WTC11 (cell line): ENCODE measurements around the gene OSBPL9. TPM values are rescaled to one million over a fixed set of nuclear protein-coding genes. Genes with fewer than 3 reads are reported as not detected.

Experiments
- ATAC-seq: fragments of 200-7000 bp; cut with Tn5 transposase; 2 replicates; pipeline ENCODE4 v1.10.0; 2021; ENCODE audit warnings: mild to moderate bottlenecking, moderate library complexity
- CTCF ChIA-PET: fragments of 300-600 bp; sonication (Branson Sonifier 250); formaldehyde crosslinking; loops from one replicate; lab custom pipeline; 2021; ENCODE audit warnings: antibody characterized with exemption; lab: Charles Lee
- POLR2A ChIA-PET: fragments of 350-600 bp; sonication (Branson Sonifier 250); formaldehyde crosslinking; loops from one replicate; lab custom pipeline; 2021; ENCODE audit warnings: antibody characterized with exemption; lab: Charles Lee
- DNase-seq: peaks from one replicate; pipeline ENCODE4 v3.0.0; 2021; ENCODE audit warnings: low spot score
- H3K27ac Mint-ChIP-seq: 2 replicates; pipeline ENCODE4 v1.8.0; 2021; ENCODE audit warnings: mixed read lengths
- H3K27me3 Mint-ChIP-seq: 2 replicates; pipeline ENCODE4 v1.8.0; 2021; ENCODE audit warnings: low read depth, mild to moderate bottlenecking, moderate library complexity, mixed read lengths
- H3K36me3 Mint-ChIP-seq: 2 replicates; pipeline ENCODE4 v1.8.0; 2021; ENCODE audit warnings: mixed read lengths
- H3K4me1 Mint-ChIP-seq: 2 replicates; pipeline ENCODE4 v1.8.0; 2022; ENCODE audit warnings: mixed read lengths
- H3K4me3 Mint-ChIP-seq: 2 replicates; pipeline ENCODE4 v1.8.0; 2021; ENCODE audit warnings: mild to moderate bottlenecking, moderate library complexity, mixed read lengths
- H3K9me3 Mint-ChIP-seq: 2 replicates; pipeline ENCODE4 v1.8.0; 2021; ENCODE audit warnings: mixed read lengths
- ELF4 ChIP-seq: sonication (generic); formaldehyde crosslinking; IDR thresholded peaks from 2 replicates; pipeline ENCODE4 v1.8.1; 2022; ENCODE audit warnings: low read depth, mild to moderate bottlenecking, moderate library complexity, missing genetic modification reagents
- EMX1 ChIP-seq: fragments of 250-450 bp; sonication (Bioruptor Pico); IDR thresholded peaks from 2 replicates; pipeline ENCODE4 v1.8.0; 2021; ENCODE audit warnings: mild to moderate bottlenecking
- GTF2I ChIP-seq: fragments of 250-450 bp; sonication (Bioruptor Pico); conservative IDR thresholded peaks from 2 replicates; pipeline ENCODE4 v1.4.0; 2021; ENCODE audit warnings: mild to moderate bottlenecking
- JUN ChIP-seq: sonication (generic); formaldehyde crosslinking; IDR thresholded peaks from 2 replicates; pipeline ENCODE4 v1.8.0; 2023; ENCODE audit warnings: mild to moderate bottlenecking, missing genetic modification reagents
- NR1H2 ChIP-seq: sonication (generic); formaldehyde crosslinking; IDR thresholded peaks from 2 replicates; pipeline ENCODE4 v1.9.0; 2021; ENCODE audit warnings: mild to moderate bottlenecking, moderate library complexity, missing genetic modification reagents
- NR3C1 ChIP-seq: sonication (generic); formaldehyde crosslinking; conservative IDR thresholded peaks from 2 replicates; pipeline ENCODE4 v1.8.1; 2023; ENCODE audit warnings: low read depth, mild to moderate bottlenecking, missing genetic modification reagents
- PRRX2 ChIP-seq: fragments of 250-450 bp; sonication (Bioruptor Pico); IDR thresholded peaks from 2 replicates; pipeline ENCODE4 v1.8.0; 2021; ENCODE audit warnings: mild to moderate bottlenecking
- SP1 ChIP-seq: sonication (generic); formaldehyde crosslinking; conservative IDR thresholded peaks from 2 replicates; pipeline ENCODE4 v1.8.1; 2022; ENCODE audit warnings: missing genetic modification reagents
- TCF7 ChIP-seq: sonication (generic); formaldehyde crosslinking; IDR thresholded peaks from 2 replicates; pipeline ENCODE4 v1.8.0; 2022; ENCODE audit warnings: mild to moderate bottlenecking, low read depth, missing genetic modification reagents, moderate library complexity
- ZNF263 ChIP-seq: sonication (generic); formaldehyde crosslinking; IDR thresholded peaks from 2 replicates; pipeline ENCODE4 v1.8.1; 2022; ENCODE audit warnings: low read depth, mild to moderate bottlenecking, moderate library complexity, missing genetic modification reagents
- ZNF671 ChIP-seq: fragments of 250-450 bp; sonication (Bioruptor Pico); IDR thresholded peaks from 2 replicates; pipeline ENCODE4 v1.8.0; 2021; ENCODE audit warnings: mild to moderate bottlenecking
- total RNA-seq: library from RNA; stranded (reverse); gene quantifications from 3 replicates; pipeline ENCODE4 v1.2.3, GENCODE V29; 2021
- TF ChIP-seq, protein P1 (sequence below): sonication (generic); formaldehyde crosslinking; IDR thresholded peaks from 2 replicates; pipeline ENCODE4 v1.8.0; 2022; ENCODE audit warnings: mild to moderate bottlenecking, missing genetic modification reagents
- TF ChIP-seq, protein P2 (sequence below): sonication (generic); formaldehyde crosslinking; IDR thresholded peaks from 2 replicates; pipeline ENCODE4 v1.8.0; 2022; ENCODE audit warnings: missing genetic modification reagents
- TF ChIP-seq, protein P3 (sequence below): sonication (generic); formaldehyde crosslinking; IDR thresholded peaks from 2 replicates; pipeline ENCODE4 v1.8.1; 2022; ENCODE audit warnings: mild to moderate bottlenecking, moderate library complexity, missing genetic modification reagents
- TF ChIP-seq, protein P4 (sequence below): fragments of 250-450 bp; sonication (Bioruptor Pico); IDR thresholded peaks from 2 replicates; pipeline ENCODE4 v1.9.0; 2021; ENCODE audit warnings: mild to moderate bottlenecking
- TF ChIP-seq, protein P5 (sequence below): sonication (generic); formaldehyde crosslinking; IDR thresholded peaks from 2 replicates; pipeline ENCODE4 v1.8.0; 2022; ENCODE audit warnings: mild to moderate bottlenecking, missing genetic modification reagents
- TF ChIP-seq, protein P6 (sequence below): fragments of 250-450 bp; sonication (Bioruptor Pico); IDR thresholded peaks from 2 replicates; pipeline ENCODE4 v1.8.0; 2021; ENCODE audit warnings: mild to moderate bottlenecking
- TF ChIP-seq, protein P7 (sequence below): sonication (generic); formaldehyde crosslinking; IDR thresholded peaks from 2 replicates; pipeline ENCODE4 v1.8.1; 2023; ENCODE audit warnings: mild to moderate bottlenecking, missing genetic modification reagents, moderate library complexity

The OSBPL9 gene
- total RNA-seq, 1 experiment from 2014 or later = 55.6 TPM

DNA sequence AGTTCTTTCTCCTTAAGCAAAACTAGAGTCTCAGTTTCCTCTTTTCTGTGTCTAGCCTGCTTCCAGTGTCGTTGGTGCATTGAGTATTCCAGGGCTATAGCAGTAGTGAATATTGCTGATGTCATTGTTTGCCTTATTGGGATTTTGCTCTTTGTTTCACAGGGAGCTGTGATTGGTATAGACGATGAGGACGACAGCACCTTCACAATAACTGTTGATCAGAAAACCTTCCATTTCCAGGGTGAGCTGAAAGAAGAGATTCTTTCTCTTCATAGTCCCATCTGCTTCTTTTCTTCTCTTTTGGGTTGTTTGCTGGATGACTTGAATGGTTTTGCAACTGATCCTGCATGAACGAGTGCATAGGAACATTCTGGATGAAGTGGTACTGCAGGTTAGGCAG lies 52.4 kb downstream of the OSBPL9 start (continued):
- TF ChIP-seq, protein P1, sequence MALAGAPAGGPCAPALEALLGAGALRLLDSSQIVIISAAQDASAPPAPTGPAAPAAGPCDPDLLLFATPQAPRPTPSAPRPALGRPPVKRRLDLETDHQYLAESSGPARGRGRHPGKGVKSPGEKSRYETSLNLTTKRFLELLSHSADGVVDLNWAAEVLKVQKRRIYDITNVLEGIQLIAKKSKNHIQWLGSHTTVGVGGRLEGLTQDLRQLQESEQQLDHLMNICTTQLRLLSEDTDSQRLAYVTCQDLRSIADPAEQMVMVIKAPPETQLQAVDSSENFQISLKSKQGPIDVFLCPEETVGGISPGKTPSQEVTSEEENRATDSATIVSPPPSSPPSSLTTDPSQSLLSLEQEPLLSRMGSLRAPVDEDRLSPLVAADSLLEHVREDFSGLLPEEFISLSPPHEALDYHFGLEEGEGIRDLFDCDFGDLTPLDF (CRISPR knock-in tag) = no peak
- TF ChIP-seq NR3C1 (CRISPR knock-in tag) = no peak

DNA sequence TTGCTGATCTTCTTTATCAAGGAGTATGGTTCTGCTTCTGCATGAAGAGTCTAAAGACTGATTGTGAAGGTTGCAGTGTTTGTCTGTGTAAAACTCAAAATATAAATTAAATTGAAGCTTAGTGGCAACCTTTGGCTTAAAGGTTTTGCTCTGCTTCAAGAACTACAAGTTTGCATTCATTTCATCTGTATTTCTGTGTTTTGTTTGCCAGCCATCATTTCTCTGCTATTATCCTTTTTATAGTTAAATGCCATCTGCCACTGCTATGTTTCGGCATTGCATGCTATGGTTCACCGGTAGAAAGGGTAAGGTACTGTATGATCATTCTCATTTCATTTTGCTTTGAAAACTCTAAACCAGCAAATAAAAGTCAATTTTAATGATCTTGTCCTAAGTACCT lies 52.9 kb downstream of the OSBPL9 start:
- DNase-seq (no peak), ATAC-seq (no peak)
- TF ChIP-seq TCF7 (no peak), EMX1 (CRISPR knock-in tag) (no peak), SP1 (CRISPR knock-in tag) (no peak), ZNF671 (CRISPR knock-in tag) (no peak)
- TF ChIP-seq, protein P2, sequence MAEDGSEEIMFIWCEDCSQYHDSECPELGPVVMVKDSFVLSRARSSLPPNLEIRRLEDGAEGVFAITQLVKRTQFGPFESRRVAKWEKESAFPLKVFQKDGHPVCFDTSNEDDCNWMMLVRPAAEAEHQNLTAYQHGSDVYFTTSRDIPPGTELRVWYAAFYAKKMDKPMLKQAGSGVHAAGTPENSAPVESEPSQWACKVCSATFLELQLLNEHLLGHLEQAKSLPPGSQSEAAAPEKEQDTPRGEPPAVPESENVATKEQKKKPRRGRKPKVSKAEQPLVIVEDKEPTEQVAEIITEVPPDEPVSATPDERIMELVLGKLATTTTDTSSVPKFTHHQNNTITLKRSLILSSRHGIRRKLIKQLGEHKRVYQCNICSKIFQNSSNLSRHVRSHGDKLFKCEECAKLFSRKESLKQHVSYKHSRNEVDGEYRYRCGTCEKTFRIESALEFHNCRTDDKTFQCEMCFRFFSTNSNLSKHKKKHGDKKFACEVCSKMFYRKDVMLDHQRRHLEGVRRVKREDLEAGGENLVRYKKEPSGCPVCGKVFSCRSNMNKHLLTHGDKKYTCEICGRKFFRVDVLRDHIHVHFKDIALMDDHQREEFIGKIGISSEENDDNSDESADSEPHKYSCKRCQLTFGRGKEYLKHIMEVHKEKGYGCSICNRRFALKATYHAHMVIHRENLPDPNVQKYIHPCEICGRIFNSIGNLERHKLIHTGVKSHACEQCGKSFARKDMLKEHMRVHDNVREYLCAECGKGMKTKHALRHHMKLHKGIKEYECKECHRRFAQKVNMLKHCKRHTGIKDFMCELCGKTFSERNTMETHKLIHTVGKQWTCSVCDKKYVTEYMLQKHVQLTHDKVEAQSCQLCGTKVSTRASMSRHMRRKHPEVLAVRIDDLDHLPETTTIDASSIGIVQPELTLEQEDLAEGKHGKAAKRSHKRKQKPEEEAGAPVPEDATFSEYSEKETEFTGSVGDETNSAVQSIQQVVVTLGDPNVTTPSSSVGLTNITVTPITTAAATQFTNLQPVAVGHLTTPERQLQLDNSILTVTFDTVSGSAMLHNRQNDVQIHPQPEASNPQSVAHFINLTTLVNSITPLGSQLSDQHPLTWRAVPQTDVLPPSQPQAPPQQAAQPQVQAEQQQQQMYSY = no peak
- TF ChIP-seq, protein P1 (CRISPR knock-in tag) = no peak
- TF ChIP-seq, protein P3, sequence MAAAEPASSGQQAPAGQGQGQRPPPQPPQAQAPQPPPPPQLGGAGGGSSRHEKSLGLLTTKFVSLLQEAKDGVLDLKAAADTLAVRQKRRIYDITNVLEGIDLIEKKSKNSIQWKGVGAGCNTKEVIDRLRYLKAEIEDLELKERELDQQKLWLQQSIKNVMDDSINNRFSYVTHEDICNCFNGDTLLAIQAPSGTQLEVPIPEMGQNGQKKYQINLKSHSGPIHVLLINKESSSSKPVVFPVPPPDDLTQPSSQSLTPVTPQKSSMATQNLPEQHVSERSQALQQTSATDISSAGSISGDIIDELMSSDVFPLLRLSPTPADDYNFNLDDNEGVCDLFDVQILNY (CRISPR knock-in tag) = no peak
- TF ChIP-seq, protein P4, sequence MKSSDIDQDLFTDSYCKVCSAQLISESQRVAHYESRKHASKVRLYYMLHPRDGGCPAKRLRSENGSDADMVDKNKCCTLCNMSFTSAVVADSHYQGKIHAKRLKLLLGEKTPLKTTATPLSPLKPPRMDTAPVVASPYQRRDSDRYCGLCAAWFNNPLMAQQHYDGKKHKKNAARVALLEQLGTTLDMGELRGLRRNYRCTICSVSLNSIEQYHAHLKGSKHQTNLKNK (CRISPR knock-in tag) = no peak
- H3K27ac Mint-ChIP-seq = no peak overlapping the region
- ChIA-PET POLR2A (no interaction called here), CTCF (no interaction called here)
- H3K4me3 Mint-ChIP-seq = no peak overlapping the region
- no peaks in the 10 kb centered on the region for H3K9me3 Mint-ChIP-seq
- H3K27me3 Mint-ChIP-seq = no peaks in the 10 kb centered on the region; the same call in 1 of the 2 replicates
- H3K36me3 Mint-ChIP-seq = no peaks in the 10 kb centered on the region
- peaks cover 5% of the 10 kb centered on the region for H3K4me1 Mint-ChIP-seq

DNA sequence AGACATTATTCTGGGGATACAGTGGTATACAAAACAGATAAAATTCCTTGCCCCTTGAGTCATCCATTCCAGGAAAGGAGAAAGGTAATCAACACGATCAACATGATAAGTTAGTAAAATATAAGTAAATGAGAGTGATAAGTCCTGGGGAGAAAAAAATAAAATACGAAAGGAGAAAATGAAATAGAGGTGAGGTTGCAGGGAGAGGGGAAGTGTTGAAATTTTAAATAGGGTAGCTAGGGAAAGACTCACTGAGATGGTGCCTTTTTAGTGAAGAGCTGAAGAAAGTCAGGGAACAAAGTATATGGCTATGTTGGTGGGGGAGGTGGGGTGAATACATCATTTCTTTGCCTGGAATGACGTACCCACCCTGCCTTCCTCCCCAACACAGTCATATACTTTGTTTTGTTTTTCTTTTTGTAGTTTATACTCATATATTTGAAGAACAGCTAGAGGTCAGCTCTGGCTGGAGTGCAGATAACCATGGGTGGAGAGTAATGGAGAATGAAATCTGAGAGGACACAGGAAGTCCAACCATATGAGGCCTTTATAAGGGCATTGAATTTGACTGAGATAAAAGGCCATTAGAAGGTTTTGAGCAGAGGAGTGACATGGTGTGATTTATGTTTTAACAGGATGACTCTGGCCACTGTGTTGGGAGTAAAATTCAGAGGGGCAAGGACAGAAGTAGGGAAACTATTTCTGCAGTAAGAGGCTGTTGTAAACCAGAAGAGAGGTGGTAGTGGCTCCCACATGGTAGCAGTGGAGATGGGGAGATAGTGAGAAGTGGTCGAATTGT lies 54.8 kb downstream of the OSBPL9 start:
- peaks cover 5% of the 10 kb centered on the region for H3K4me1 Mint-ChIP-seq
- H3K9me3 Mint-ChIP-seq = no peaks in the 10 kb centered on the region
- H3K4me3 Mint-ChIP-seq = no peak overlapping the region
- H3K27me3 Mint-ChIP-seq = no peaks in the 10 kb centered on the region; the same call in 1 of the 2 replicates
- DNase-seq (no peak), ATAC-seq (peak; percentile 38; the same call in 1 of the 2 replicates)
- H3K36me3 Mint-ChIP-seq = no peaks in the 10 kb centered on the region
- no peak overlapping the region for H3K27ac Mint-ChIP-seq
- ChIA-PET POLR2A (interaction anchor here (0.6 kb wide), 1 partner anchor 16 kb away, joined by 3 read pairs; no protein-coding TSS in a partner anchor), CTCF (no interaction called here)
- TF ChIP-seq, protein P5, sequence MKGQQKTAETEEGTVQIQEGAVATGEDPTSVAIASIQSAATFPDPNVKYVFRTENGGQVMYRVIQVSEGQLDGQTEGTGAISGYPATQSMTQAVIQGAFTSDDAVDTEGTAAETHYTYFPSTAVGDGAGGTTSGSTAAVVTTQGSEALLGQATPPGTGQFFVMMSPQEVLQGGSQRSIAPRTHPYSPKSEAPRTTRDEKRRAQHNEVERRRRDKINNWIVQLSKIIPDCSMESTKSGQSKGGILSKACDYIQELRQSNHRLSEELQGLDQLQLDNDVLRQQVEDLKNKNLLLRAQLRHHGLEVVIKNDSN = no peak
- TF ChIP-seq, protein P6, sequence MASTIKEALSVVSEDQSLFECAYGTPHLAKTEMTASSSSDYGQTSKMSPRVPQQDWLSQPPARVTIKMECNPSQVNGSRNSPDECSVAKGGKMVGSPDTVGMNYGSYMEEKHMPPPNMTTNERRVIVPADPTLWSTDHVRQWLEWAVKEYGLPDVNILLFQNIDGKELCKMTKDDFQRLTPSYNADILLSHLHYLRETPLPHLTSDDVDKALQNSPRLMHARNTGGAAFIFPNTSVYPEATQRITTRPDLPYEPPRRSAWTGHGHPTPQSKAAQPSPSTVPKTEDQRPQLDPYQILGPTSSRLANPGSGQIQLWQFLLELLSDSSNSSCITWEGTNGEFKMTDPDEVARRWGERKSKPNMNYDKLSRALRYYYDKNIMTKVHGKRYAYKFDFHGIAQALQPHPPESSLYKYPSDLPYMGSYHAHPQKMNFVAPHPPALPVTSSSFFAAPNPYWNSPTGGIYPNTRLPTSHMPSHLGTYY (CRISPR knock-in tag) = no peak
- TF ChIP-seq, protein P4 (CRISPR knock-in tag) = no peak
- TF ChIP-seq NR1H2 (no peak), ELF4 (CRISPR knock-in tag) (no peak), GTF2I (CRISPR knock-in tag) (no peak), JUN (no peak), PRRX2 (CRISPR knock-in tag) (no peak), ZNF263 (CRISPR knock-in tag) (no peak)
- TF ChIP-seq, protein P7, sequence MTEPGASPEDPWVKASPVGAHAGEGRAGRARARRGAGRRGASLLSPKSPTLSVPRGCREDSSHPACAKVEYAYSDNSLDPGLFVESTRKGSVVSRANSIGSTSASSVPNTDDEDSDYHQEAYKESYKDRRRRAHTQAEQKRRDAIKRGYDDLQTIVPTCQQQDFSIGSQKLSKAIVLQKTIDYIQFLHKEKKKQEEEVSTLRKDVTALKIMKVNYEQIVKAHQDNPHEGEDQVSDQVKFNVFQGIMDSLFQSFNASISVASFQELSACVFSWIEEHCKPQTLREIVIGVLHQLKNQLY (CRISPR knock-in tag) = no peak
